K562 (cell line): Measurements from ENCODE around the gene PYM1. TPM values are rescaled to one million over a fixed set of nuclear protein-coding genes. Genes with fewer than 3 reads are reported as not detected.
A peak's percentile ranks its signal among the peaks of the same experiment; 100 is the strongest.

Source experiments
- ARID2 ChIP-seq: fragments of 450-650 bp; IDR thresholded peaks from 2 replicates; pipeline ENCODE4 v1.6.1; 2017; ENCODE audit warnings: antibody characterized with exemption, mild to moderate bottlenecking
- ATF7 ChIP-seq: fragments of 450-650 bp; IDR thresholded peaks from 2 replicates; pipeline ENCODE4 v1.7.1; 2014; ENCODE audit warnings: mild to moderate bottlenecking, moderate library complexity
- CHCHD3 ChIP-seq: fragments of 250-450 bp; sonication (Bioruptor Pico); IDR thresholded peaks from 2 replicates; pipeline ENCODE4 v2.1.2; 2022; ENCODE audit warnings: mild to moderate bottlenecking
- COPS2 ChIP-seq: fragments of 450-650 bp; conservative IDR thresholded peaks from 2 replicates; pipeline ENCODE4 v1.6.1; 2016; ENCODE audit warnings: mild to moderate bottlenecking, moderate library complexity
- EP400 ChIP-seq: fragments of 450-650 bp; IDR thresholded peaks from 2 replicates; pipeline ENCODE4 v1.6.1; 2017; ENCODE audit warnings: antibody characterized with exemption, mild to moderate bottlenecking, moderate library complexity
- FOXA1 ChIP-seq: fragments of 450-650 bp; IDR thresholded peaks from 2 replicates; pipeline ENCODE4 v1.6.1; 2016; ENCODE audit warnings: mild to moderate bottlenecking, borderline replicate concordance
- LARP7 ChIP-seq: fragments of 450-650 bp; IDR thresholded peaks from 2 replicates; pipeline ENCODE4 v1.6.1; 2016
- MIER1 ChIP-seq: fragments of 450-650 bp; IDR thresholded peaks from 2 replicates; pipeline ENCODE4 v1.6.1; 2016; ENCODE audit warnings: antibody characterized with exemption, mild to moderate bottlenecking, low read depth
- PHB ChIP-seq: fragments of 250-450 bp; sonication (Bioruptor Pico); IDR thresholded peaks from 2 replicates; pipeline ENCODE4 v1.5.0; 2021
- SAFB ChIP-seq: fragments of 200-400 bp; formaldehyde crosslinking; IDR thresholded peaks from 2 replicates; pipeline ENCODE4 v1.6.1; 2017; ENCODE audit warnings: low read depth, low read length, borderline replicate concordance
- STAT6 ChIP-seq: sonication (generic); formaldehyde crosslinking; IDR thresholded peaks from 2 replicates; pipeline ENCODE4 v1.8.1; 2023; ENCODE audit warnings: mild to moderate bottlenecking, missing genetic modification reagents
- TRIM24 ChIP-seq, 2 experiments: fragments of 450-650 bp; IDR thresholded peaks; 2 replicates each; pipeline ENCODE4 v1.6.1; 2016
- ZNF41 ChIP-seq: fragments of 250-450 bp; sonication (Bioruptor Pico); conservative IDR thresholded peaks from 2 replicates; pipeline ENCODE4 v1.4.0; 2020; ENCODE audit warnings: mild to moderate bottlenecking
- polyA plus RNA-seq, 8 experiments: library from polyadenylated mRNA; depleted of rRNA in 4 of 8; stranded (reverse) in 5 of 8; unstranded in 3 of 8; fragments of >200 nt; fragmentation: Nextera tagmentation in 2 of 8; fragmentation: Illumina TruSeq in 1 of 8; extraction: Ambion mirVana in 2 of 8; extraction: Trizol in 1 of 8; gene quantifications; 2 replicates each; pipeline versions ENCODE4 v1.2.1 to v1.2.3, GENCODE V29; 2011 to 2014; ENCODE audit warnings: inconsistent platforms in 1 of 8, missing spikeins in 1 of 8
- total RNA-seq, 7 experiments: library from RNA; depleted of rRNA in 6 of 7; stranded (reverse); fragments of >200 nt in 6 of 7; fragmentation: Illumina TruSeq in 2 of 7; extraction: Trizol in 2 of 7; gene quantifications; 2 replicates each; pipeline versions ENCODE4 v1.2.1 to v1.2.3, GENCODE V29; 2011 to 2021; ENCODE audit warnings: low replicate concordance in 1 of 7
- TF ChIP-seq, protein P1 (sequence below): fragments of 450-650 bp; IDR thresholded peaks from 2 replicates; pipeline ENCODE4 v1.6.1; 2016
- TF ChIP-seq, protein P2 (sequence below): fragments of 250-450 bp; sonication (Bioruptor Pico); IDR thresholded peaks from 2 replicates; pipeline ENCODE4 v1.4.0; 2020; ENCODE audit warnings: mild to moderate bottlenecking
- TF ChIP-seq, protein P3 (sequence below): fragments of 450-650 bp; IDR thresholded peaks from 2 replicates; pipeline ENCODE4 v1.6.1; 2016; ENCODE audit warnings: low read depth, mild to moderate bottlenecking, moderate library complexity
- TF ChIP-seq, protein P4 (sequence below): fragments of 250-450 bp; sonication (Bioruptor Pico); IDR thresholded peaks from 2 replicates; pipeline ENCODE4 v1.5.0; 2021; ENCODE audit warnings: mild to moderate bottlenecking, borderline replicate concordance

PYM1 gene
- total and polyA plus RNA-seq, 9 of the 15 experiments (the other 6 are each of a cell fraction or from before 2014, with no cell fraction given), result 29.0 to 51.3 (median 34.1) TPM

GRCh38 chr12:55966408-55967281 is 39.0 kb upstream of the PYM1 start, which contains the start of gene CDK2 (continued):
- TF ChIP-seq FOXA1 (no peak), STAT6 (CRISPR knock-in tag) (no peak), ATF7 (peak; percentile 50; the same call in 1 of the 2 replicates), EP400 (peak; percentile 63), SAFB (no peak), ARID2 (no peak), CHCHD3 (CRISPR knock-in tag) (no peak), LARP7 (no peak), COPS2 (no peak), TRIM24 (IDR thresholded peaks at IDR 0.05) (no peak), PHB (CRISPR knock-in tag) (no peak), ZNF41 (CRISPR knock-in tag) (no peak), MIER1 (no peak)
- TF ChIP-seq, protein P1, sequence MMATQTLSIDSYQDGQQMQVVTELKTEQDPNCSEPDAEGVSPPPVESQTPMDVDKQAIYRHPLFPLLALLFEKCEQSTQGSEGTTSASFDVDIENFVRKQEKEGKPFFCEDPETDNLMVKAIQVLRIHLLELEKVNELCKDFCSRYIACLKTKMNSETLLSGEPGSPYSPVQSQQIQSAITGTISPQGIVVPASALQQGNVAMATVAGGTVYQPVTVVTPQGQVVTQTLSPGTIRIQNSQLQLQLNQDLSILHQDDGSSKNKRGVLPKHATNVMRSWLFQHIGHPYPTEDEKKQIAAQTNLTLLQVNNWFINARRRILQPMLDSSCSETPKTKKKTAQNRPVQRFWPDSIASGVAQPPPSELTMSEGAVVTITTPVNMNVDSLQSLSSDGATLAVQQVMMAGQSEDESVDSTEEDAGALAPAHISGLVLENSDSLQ, result 0 out of 2 replicates have a peak, but pooled peaks have one; percentile 5
- TF ChIP-seq, protein P2, sequence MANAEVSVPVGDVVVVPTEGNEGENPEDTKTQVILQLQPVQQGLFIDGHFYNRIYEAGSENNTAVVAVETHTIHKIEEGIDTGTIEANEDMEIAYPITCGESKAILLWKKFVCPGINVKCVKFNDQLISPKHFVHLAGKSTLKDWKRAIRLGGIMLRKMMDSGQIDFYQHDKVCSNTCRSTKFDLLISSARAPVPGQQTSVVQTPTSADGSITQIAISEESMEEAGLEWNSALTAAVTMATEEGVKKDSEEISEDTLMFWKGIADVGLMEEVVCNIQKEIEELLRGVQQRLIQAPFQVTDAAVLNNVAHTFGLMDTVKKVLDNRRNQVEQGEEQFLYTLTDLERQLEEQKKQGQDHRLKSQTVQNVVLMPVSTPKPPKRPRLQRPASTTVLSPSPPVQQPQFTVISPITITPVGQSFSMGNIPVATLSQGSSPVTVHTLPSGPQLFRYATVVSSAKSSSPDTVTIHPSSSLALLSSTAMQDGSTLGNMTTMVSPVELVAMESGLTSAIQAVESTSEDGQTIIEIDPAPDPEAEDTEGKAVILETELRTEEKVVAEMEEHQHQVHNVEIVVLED (CRISPR knock-in tag), result no peak
- TF ChIP-seq, protein P3, sequence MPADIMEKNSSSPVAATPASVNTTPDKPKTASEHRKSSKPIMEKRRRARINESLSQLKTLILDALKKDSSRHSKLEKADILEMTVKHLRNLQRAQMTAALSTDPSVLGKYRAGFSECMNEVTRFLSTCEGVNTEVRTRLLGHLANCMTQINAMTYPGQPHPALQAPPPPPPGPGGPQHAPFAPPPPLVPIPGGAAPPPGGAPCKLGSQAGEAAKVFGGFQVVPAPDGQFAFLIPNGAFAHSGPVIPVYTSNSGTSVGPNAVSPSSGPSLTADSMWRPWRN, result no peak
- TF ChIP-seq, protein P4, sequence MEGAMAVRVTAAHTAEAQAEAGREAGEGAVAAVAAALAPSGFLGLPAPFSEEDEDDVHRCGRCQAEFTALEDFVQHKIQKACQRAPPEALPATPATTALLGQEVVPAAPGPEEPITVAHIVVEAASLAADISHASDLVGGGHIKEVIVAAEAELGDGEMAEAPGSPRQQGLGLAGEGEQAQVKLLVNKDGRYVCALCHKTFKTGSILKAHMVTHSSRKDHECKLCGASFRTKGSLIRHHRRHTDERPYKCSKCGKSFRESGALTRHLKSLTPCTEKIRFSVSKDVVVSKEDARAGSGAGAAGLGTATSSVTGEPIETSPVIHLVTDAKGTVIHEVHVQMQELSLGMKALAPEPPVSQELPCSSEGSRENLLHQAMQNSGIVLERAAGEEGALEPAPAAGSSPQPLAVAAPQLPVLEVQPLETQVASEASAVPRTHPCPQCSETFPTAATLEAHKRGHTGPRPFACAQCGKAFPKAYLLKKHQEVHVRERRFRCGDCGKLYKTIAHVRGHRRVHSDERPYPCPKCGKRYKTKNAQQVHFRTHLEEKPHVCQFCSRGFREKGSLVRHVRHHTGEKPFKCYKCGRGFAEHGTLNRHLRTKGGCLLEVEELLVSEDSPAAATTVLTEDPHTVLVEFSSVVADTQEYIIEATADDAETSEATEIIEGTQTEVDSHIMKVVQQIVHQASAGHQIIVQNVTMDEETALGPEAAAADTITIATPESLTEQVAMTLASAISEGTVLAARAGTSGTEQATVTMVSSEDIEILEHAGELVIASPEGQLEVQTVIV (CRISPR knock-in tag), result no peak
